Transverse colon (tissue), 4 donors: ENCODE data around the gene SCN4B. TPM values are rescaled to one million over a fixed set of nuclear protein-coding genes. Genes with fewer than 3 reads are reported as not detected.

Source experiments
- DNase-seq: peaks from one replicate; pipeline ENCODE4 v3.0.0-alpha.2; 2019
- H3K27ac ChIP-seq, 4 donors: fragments of 200-600 bp; sonication (generic); 2 replicates each; pipeline ENCODE4 v1.5.1; 2016 to 2018; ENCODE audit warnings: inconsistent platforms in 4 of 4
- H3K27me3 ChIP-seq: fragments of 200-600 bp; sonication (generic); 2 replicates; pipeline ENCODE4 v1.5.1; 2017; ENCODE audit warnings: inconsistent platforms
- H3K36me3 ChIP-seq, 4 donors: fragments of 200-600 bp; sonication (generic); 2 replicates each; pipeline ENCODE4 v1.5.1; 2017 to 2019; ENCODE audit warnings: inconsistent platforms in 4 of 4
- H3K4me1 ChIP-seq, 4 donors: fragments of 200-600 bp; sonication (generic); 2 replicates each; pipeline ENCODE4 v1.5.1; 2017 to 2020; ENCODE audit warnings: inconsistent platforms in 4 of 4
- H3K4me3 ChIP-seq, 4 donors: fragments of 200-600 bp; sonication (generic); 1 replicate in 1 of 4; 2 replicates in 3 of 4; pipeline versions ENCODE4 v1.5.1 to v1.6.1; 2017 to 2019; ENCODE audit warnings: inconsistent platforms in 4 of 4
- H3K9me3 ChIP-seq, 2 donors: fragments of 200-600 bp; sonication (generic); 2 replicates each; pipeline ENCODE4 v1.5.1; 2017 to 2019; ENCODE audit warnings: inconsistent platforms in 2 of 2
- EP300 ChIP-seq: sonication (generic); formaldehyde crosslinking; IDR thresholded peaks from one replicate; pipeline ENCODE4 v1.6.1; 2017; ENCODE audit warnings: antibody characterized with exemption, low read depth
- POLR2A ChIP-seq: fragments of 450-650 bp; IDR thresholded peaks from one replicate; pipeline ENCODE4 v1.6.1; 2016; ENCODE audit warnings: antibody characterized with exemption, mild to moderate bottlenecking, moderate library complexity
- POLR2AphosphoS5 ChIP-seq, 3 donors: sonication (generic); formaldehyde crosslinking; IDR thresholded peaks; one replicate each; pipeline ENCODE4 v1.6.1; 2016; ENCODE audit warnings: antibody characterized with exemption in 3 of 3
- WGBS, 2 donors: methylation state at CpG; one replicate each; pipeline ENCODE4 v1.1.5; 2018; ENCODE audit warnings: low coverage in 1 of 2; 5-methylcytosine and 5-hydroxymethylcytosine counted together
- in situ Hi-C, 4 donors: fragments of 200-750 bp; cut with MboI; loops; one replicate each; pipeline versions ENCODE4 v1.15.0 to v1.15.1; 2017; ENCODE audit warnings: low sequenced_read_pairs in 3 of 4, low pct_ligation_motif_present in 1 of 4, low pct_unique_long_range_greater_than_20kb in 1 of 4
- intact Hi-C: fragments of 100-400 bp; cut with DNase I; formaldehyde crosslinking; loops from one replicate; pipeline ENCODE4 v1.15.1; 2023; ENCODE audit warnings: low total_unique reads
- total RNA-seq, 4 donors: library from RNA; depleted of rRNA; stranded (reverse); fragments of >200 nt; gene quantifications; one replicate each; pipeline ENCODE4 v1.1.0, GENCODE V29; 2016
- TF ChIP-seq, protein P1 (sequence below), 5 experiments: fragments of 200-600 bp in 3 of 5; fragments of 450-650 bp in 2 of 5; sonication (generic) in 3 of 5; IDR thresholded peaks; 1 replicate in 2 of 5; 2 replicates in 3 of 5; pipeline ENCODE4 v1.5.1; 2016 to 2017; ENCODE audit warnings: antibody characterized with exemption in 5 of 5, inconsistent platforms in 3 of 5, mild to moderate bottlenecking in 2 of 5, moderate library complexity in 1 of 5

Gene SCN4B
- total RNA-seq, 4 donors from 2014 or later, result 0.41 to 1.1 (median 0.75) TPM; not detected in 1

DNA sequence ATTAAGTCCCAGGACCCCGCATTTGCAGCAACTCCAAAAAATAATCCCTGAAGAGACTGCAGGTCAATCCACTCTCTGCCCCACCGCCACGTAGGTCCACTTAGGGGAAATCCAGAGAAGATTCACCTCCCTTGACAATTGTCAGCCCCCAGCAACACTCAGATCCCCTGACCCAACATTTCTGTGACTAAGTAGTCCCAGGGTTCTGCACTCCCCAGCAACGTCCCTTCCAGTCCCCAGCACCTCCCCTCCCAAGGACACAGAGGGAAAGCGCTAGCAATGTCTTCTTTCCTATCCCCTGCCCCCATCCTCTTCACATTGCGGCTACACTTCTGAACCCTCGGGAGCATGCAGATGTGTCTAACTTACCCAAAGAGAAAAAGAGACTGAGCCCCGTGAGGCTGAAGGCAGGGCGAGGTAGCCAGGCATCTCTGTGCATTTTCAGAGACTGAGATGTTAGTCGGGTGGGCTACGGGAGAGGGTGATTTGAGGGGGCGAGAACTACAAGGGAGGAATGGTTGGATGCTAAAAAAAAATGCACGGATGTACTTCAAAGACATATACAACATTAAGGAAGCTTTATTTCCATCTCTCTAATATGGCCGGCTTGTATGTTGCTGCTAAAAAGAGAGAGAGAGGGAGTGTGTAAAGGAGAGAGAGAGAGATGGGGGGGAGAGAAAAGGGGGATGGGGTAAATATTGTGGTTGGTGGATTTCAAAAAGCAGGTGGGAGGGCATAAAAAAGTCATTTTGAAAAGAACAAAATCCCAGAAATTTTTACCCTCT is 23.6 kb upstream of the SCN4B start, which contains the start of gene SCN2B:
SCN2B (minus strand) TSS at position 647 of the 785 bp plus-strand sequence; CDS start at position 439, 208 bp downstream.
- Histone ChIP-seq H3K4me1 (peaks cover 0 to 18% (median 2%) of the 10 kb centered on the region in 4 donors), H3K4me3 (peak within 1 kb of the TSS in 3 of 4 donors; percentile 13 to 42 (median 16)), H3K36me3 (no peaks in the 10 kb centered on the region), H3K27me3 (peaks cover 27% of the 10 kb centered on the region), H3K27ac (peak within 1 kb of the TSS in 1 of 4 donors; percentile 25), H3K9me3 (no peaks in the 10 kb centered on the region)
- TF ChIP-seq POLR2A (no peak), POLR2AphosphoS5 (IDR thresholded peaks at IDR 0.05) (no peak), EP300 (no peak)
- TF ChIP-seq, protein P1, sequence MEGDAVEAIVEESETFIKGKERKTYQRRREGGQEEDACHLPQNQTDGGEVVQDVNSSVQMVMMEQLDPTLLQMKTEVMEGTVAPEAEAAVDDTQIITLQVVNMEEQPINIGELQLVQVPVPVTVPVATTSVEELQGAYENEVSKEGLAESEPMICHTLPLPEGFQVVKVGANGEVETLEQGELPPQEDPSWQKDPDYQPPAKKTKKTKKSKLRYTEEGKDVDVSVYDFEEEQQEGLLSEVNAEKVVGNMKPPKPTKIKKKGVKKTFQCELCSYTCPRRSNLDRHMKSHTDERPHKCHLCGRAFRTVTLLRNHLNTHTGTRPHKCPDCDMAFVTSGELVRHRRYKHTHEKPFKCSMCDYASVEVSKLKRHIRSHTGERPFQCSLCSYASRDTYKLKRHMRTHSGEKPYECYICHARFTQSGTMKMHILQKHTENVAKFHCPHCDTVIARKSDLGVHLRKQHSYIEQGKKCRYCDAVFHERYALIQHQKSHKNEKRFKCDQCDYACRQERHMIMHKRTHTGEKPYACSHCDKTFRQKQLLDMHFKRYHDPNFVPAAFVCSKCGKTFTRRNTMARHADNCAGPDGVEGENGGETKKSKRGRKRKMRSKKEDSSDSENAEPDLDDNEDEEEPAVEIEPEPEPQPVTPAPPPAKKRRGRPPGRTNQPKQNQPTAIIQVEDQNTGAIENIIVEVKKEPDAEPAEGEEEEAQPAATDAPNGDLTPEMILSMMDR (IDR thresholded peaks at IDR 0.05), result no peak
- no peak for DNase-seq
- intact Hi-C loops (no loop called here), in situ Hi-C loops (loop anchor here in 2 of 4 donors (25.0 kb wide), 3 partner anchors 111 to 311 kb away; partner anchors contain the start of gene UBE4A (in 2 of the 2))
- WGBS, 2 donors, result 46% methylated on average over 4 to 14 of the region's 14 CpGs

DNA sequence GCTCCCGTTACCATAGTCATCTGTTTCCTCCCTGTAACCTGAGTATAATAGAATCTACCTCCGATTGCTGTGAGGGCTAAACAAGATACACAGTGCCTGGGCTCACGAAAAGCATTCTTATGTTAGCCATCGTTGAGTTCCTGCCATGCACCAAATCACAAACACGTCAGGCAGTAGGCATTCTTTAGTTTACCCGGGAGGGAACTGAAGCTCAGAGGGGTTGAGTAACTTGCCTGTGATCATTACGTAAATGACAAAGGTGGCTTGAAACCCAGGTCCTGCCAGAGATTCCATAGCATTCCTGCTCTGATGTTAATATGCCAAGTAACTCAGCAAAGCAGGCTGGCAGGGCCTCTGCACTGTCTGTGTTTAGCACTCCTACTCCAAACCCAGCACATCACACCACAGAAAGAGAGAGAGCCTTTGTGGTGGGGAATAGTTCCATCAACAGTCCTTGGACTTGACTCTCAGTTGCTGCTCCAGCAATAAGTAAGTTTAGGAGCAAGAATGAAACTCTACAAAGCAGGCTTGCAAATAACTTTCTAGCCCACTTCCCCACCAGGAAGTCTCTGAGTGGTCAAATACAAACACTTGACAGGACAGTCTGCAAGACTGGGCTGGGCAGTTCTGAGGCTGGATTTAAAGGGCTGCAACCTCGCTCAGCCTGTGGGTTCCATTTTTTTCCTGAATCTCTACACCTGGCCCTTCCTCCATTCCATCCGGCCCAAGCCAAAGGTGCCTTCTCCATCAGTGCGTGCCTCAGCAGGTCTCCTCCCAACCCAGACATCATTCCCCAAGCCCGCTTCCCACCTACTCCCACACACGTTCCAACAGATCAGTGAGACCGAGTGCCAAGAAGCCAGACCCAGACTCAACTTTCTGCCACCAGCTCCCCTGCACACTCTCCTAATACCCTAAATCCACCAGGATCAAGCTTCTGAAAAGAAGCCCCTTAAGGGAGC is 22.7 kb upstream of the SCN4B start:
- peaks cover 0 to 12% (median 2%) of the 10 kb centered on the region in 4 donors for H3K4me1 ChIP-seq
- TF ChIP-seq, protein P1 (IDR thresholded peaks at IDR 0.05), result no peak
- TF ChIP-seq POLR2AphosphoS5 (IDR thresholded peaks at IDR 0.05) (no peak), EP300 (no peak), POLR2A (no peak)
- DNase-seq, result no peak
- in situ Hi-C loops (loop anchor here in 2 of 4 donors (25.0 kb wide), 3 partner anchors 112 to 312 kb away; partner anchors contain the start of gene UBE4A (in 2 of the 2)), intact Hi-C loops (no loop called here)
- H3K36me3 ChIP-seq, result no peaks in the 10 kb centered on the region
- peak overlapping the region in 2 of 4 donors; percentile 17 to 25 for H3K27ac ChIP-seq
- 51 to 63% methylated on average over 6 to 13 of the region's 13 CpGs for WGBS, 2 donors
- H3K27me3 ChIP-seq, result peaks cover 33% of the 10 kb centered on the region
- H3K9me3 ChIP-seq, result no peaks in the 10 kb centered on the region
- H3K4me3 ChIP-seq, result peak overlapping the region in 1 of 4 donors; percentile 42

DNA sequence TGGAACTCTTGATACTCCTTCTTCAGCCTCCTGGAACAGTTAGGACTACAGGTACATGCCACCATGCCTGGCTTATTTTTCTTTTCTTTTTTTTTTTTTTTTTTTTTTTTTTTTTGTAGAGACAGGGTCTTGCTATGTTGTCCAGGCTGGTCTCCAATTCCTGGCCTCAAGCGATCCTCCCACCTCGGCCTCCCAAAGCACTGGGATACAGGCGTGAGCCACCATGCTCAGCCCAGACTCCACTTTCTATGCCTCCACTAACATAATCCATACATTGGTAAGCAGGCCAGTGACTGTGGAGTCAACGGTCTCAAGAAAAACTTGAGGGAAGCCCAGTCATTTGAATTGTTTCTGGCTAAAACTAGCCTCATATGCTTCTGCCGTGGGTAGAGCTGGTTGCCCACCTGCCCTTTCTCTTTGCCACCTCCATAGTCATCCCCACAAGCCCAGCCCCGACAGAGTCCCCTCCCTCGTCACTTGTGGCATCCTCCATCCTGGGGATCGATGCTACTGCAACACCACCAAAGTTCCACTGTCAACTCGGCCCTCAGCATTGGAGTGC is 21.5 kb upstream of the SCN4B start:
- Histone ChIP-seq H3K4me1 (peaks cover 0 to 7% (median 2%) of the 10 kb centered on the region in 4 donors), H3K27me3 (peaks cover 41% of the 10 kb centered on the region), H3K9me3 (no peaks in the 10 kb centered on the region), H3K36me3 (no peaks in the 10 kb centered on the region), H3K27ac (no peak overlapping the region), H3K4me3 (no peak overlapping the region)
- intact Hi-C loops (no loop called here), in situ Hi-C loops (no loop called here)
- WGBS, 2 donors, result 76 to 96% methylated on average over 3 to 9 of the region's 9 CpGs
- TF ChIP-seq EP300, result no peak
- TF ChIP-seq POLR2AphosphoS5 (IDR thresholded peaks at IDR 0.05), result no peak
- TF ChIP-seq POLR2A, result no peak
- TF ChIP-seq, protein P1 (IDR thresholded peaks at IDR 0.05), result no peak
- no peak for DNase-seq
